Measurements from ENCODE around the gene AHSG. TPM values are rescaled to one million over a fixed set of nuclear protein-coding genes. Genes with fewer than 3 reads are reported as not detected.

Gene AHSG
- total and polyA plus RNA-seq, 10 of the 15 experiments (the other 5 are each of a cell fraction or from before 2014, with no cell fraction given), result 0.06 to 0.90 (median 0.15) TPM; not detected in 7

DNA sequence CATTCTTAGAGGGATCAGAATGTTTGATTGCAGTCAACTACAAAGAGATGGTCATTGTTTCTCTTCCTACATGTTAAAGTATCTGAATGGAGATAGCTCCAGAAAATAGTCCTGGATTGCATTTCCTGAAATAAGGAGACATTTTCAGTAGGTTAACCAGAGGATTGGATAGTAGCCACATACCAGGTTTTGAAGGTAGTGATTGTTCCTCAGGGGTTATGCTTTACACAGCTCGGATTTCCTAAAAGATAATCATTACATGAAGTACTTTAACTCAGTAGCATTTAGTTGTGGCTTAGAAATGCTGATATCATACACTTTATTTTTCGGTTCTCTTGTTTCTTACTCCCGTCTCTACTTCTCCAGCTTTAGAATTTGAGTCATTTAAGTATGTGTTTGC, 32.1 kb upstream of the AHSG start:
- Histone ChIP-seq H3K4me1 (ENCODE audit: control insufficient read depth, insufficient read depth, low read length) (no peaks in the 10 kb centered on the region), H3K4me2 (ENCODE audit: control insufficient read depth, insufficient read depth) (no peak overlapping the region), H3K27ac (ENCODE audit: control insufficient read depth, insufficient read depth) (no peak overlapping the region), H3K36me3 (ENCODE audit: control insufficient read depth in 2 of 2, insufficient read depth in 2 of 2, low read length in 1 of 2) (peaks cover 9 to 59% of the 10 kb centered on the region in 2 experiments), H3K79me2 (ENCODE audit: control insufficient read depth, insufficient read depth, low read length) (no peaks in the 10 kb centered on the region; the same call in 1 of the 2 replicates), H3K9me3 (replicated peaks; ENCODE audit: control insufficient read depth, insufficient read depth, low read length) (no peaks in the 10 kb centered on the region), H4K20me1 (ENCODE audit: control insufficient read depth, insufficient read depth) (no peaks in the 10 kb centered on the region), H3K4me3 (no peak overlapping the region), H2AFZ (ENCODE audit: control insufficient read depth, low read depth, low read length) (no peak overlapping the region), H3K9ac (ENCODE audit: control insufficient read depth, insufficient read depth, low read length) (no peak overlapping the region), H3K27me3 (replicated peaks in 1 of 2; ENCODE audit: control insufficient read depth in 2 of 2, insufficient read depth in 2 of 2, low read length in 1 of 2) (no peaks in the 10 kb centered on the region)
- WGBS (ENCODE audit: insufficient coverage, insufficient replicate concordance, low lambda C conversion rate, missing lambda C conversion rate), result 93% methylated on average over 3 of the region's 3 CpGs
- ATAC-seq (no peak), FAIRE-seq (no peak), DNase-seq (ENCODE audit: low read depth, low spot score) (no peak)
- intact Hi-C loops (cut with micrococcal nuclease; ENCODE audit: unreplicated experiment) (no loop called here), in situ Hi-C loops (cut with MboI) (no loop called here)
- ChIA-PET RAD21 (ENCODE audit: unreplicated experiment) (no interaction called here), SMC1A (ENCODE audit: uncharacterized antibody, unreplicated experiment) (interaction anchor here (1.5 kb wide), 1 partner anchor 10 kb away, joined by 8 read pairs; the partner anchor contains the start of gene DNAJB11), POLR2A (no interaction called here), CTCF (interaction anchor here (1.5 kb wide), 1 partner anchor 34 kb away, joined by 3 read pairs; no protein-coding TSS in a partner anchor)
- TF ChIP-seq BRCA1 (IDR thresholded peaks at IDR 0.05; ENCODE audit: low read depth, low read length), result no peak
- TF ChIP-seq MTA2 (IDR thresholded peaks at IDR 0.05; ENCODE audit: low read depth), result no peak
- TF ChIP-seq ATF3 (IDR thresholded peaks at IDR 0.05; ENCODE audit: borderline replicate concordance, extremely low read depth, low read depth, low read length), result no peak
- TF ChIP-seq WRNIP1 (IDR thresholded peaks at IDR 0.05; ENCODE audit: borderline replicate concordance, low read depth, low read length), result no peak
- TF ChIP-seq GABPA (IDR thresholded peaks at IDR 0.05; ENCODE audit: low read depth), result no peak
- TF ChIP-seq CHD1 (IDR thresholded peaks at IDR 0.05; ENCODE audit: low read depth, low read length), result no peak
- no peak for TF ChIP-seq SIX5 (IDR thresholded peaks at IDR 0.05; ENCODE audit: low read depth, low read length, severe bottlenecking)
- TF ChIP-seq RFX5 (IDR thresholded peaks at IDR 0.05; ENCODE audit: low read depth, low read length), result no peak
- no peak for TF ChIP-seq SKIL (IDR thresholded peaks at IDR 0.05; ENCODE audit: low read depth, poor library complexity, severe bottlenecking)
- no peak for TF ChIP-seq ZZZ3 (IDR thresholded peaks at IDR 0.05; ENCODE audit: control insufficient read depth, insufficient read length, low read depth)
- no peak for TF ChIP-seq RELA (IDR thresholded peaks at IDR 0.05; ENCODE audit: borderline replicate concordance, partially characterized antibody)
- TF ChIP-seq, protein P1, sequence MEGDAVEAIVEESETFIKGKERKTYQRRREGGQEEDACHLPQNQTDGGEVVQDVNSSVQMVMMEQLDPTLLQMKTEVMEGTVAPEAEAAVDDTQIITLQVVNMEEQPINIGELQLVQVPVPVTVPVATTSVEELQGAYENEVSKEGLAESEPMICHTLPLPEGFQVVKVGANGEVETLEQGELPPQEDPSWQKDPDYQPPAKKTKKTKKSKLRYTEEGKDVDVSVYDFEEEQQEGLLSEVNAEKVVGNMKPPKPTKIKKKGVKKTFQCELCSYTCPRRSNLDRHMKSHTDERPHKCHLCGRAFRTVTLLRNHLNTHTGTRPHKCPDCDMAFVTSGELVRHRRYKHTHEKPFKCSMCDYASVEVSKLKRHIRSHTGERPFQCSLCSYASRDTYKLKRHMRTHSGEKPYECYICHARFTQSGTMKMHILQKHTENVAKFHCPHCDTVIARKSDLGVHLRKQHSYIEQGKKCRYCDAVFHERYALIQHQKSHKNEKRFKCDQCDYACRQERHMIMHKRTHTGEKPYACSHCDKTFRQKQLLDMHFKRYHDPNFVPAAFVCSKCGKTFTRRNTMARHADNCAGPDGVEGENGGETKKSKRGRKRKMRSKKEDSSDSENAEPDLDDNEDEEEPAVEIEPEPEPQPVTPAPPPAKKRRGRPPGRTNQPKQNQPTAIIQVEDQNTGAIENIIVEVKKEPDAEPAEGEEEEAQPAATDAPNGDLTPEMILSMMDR (IDR thresholded peaks at IDR 0.05 in 2 of 3, conservative IDR thresholded peaks at IDR 0.05 in 1 of 3; ENCODE audit: control insufficient read depth in 2 of 3, extremely low read depth in 1 of 3, insufficient read depth in 1 of 3, low read depth in 3 of 3, low read length in 3 of 3), result no peak
- no peak for TF ChIP-seq IRF4 (IDR thresholded peaks at IDR 0.05; ENCODE audit: low read depth, low read length)
- no peak for TF ChIP-seq NFYB (IDR thresholded peaks at IDR 0.05; ENCODE audit: insufficient read depth, low read depth, low read length)
- no peak for TF ChIP-seq YBX1 (IDR thresholded peaks at IDR 0.05)
- TF ChIP-seq CEBPB (IDR thresholded peaks at IDR 0.05; ENCODE audit: borderline replicate concordance in 1 of 2, low read depth in 2 of 2, low read length in 2 of 2), result no peak
- BruUV-seq (replicated peaks), result no TSS peak
